DMS 273 treated with DMSO at 0.1 percent for 48 hours (cell line): ENCODE measurements around the gene PLCE1.
"Not testable (repeated sequence)": the region's sequence is repeated elsewhere in the genome, so short reads cannot be mapped to it uniquely, and the experiment has no call there.

Experiments used
- DNase-seq: peaks from one replicate; lab custom pipeline; 2025; lab: John Stamatoyannopoulos, UW

The PLCE1 gene

DNA sequence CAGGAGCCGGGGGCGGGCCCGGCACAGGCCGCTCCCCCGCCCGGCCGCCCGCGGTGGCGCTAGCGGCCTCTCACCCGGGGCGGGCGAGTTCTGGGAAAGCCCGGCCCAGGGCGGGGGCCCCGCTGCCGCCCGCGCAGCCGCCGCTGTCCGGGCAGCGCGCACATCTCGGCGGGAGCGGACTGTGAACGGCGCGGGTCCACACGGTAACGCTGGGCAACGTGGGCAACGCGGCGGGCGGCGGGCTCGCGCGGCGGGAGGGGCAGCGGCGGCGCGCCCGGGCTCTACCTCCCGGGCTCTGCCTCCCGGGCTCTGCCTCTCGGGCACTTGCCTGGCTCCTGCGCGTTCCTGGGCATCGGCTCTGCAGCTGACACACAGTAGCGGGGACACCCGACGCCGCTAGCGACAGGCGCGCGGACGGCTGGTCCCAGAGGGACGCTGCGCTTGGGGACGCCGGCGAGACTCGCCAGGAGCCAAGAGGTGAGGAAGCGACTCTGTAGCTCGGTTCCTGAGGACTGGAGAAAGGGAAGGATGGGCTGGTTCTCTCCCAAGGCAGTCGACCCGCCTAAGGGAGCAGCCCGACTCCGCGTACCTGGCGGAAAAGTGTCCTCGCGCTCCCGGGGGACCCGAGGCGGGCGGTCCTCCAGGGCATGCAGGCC lies at the start of gene PLCE1:
TSS of gene PLCE1 (plus strand) at position 150 of the 656 bp plus-strand sequence. CDS start 37,116 bp downstream, outside the sequence.
- DNase-seq, result no peak

DNA sequence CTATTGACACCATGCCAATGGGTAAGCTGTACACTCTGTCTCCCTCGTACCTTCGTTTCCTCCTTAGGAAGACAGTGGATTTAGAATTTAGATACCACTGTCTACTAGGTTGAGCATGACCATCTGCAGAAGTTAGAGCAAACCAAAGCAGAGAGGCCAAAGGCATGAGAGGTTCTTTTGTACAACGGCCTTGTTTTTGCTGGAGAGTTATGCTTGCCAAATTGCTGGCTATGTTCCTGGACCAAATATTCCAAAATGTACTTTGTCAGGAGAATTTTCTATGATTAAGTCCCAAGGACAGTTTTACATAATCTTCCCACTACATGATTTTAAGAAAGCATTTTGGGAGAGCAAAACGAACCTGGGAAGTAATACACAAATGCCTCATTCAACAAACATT lies 47.9 kb upstream of the PLCE1 start:
- DNase-seq, result no peak

DNA sequence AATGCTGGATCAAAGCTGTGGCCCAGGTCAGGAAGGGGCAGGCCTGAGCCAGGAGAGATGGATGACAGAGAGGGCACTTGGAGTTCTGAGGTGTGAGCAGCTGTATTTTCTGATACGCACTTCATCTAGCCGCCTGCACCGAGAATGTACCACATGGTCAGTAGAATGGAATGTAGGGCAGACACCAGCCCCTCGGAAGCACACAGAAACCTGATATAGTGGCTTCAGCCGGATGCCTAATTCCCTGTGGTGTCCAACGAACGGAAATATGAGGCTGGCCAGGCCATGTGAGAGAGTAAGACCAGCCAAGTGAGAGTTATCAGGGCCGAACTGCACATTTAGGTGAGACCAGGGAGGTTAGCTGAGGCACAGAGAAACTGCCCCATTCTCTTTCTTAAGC lies 46.7 kb upstream of the PLCE1 start:
- DNase-seq, result peak; percentile 29

DNA sequence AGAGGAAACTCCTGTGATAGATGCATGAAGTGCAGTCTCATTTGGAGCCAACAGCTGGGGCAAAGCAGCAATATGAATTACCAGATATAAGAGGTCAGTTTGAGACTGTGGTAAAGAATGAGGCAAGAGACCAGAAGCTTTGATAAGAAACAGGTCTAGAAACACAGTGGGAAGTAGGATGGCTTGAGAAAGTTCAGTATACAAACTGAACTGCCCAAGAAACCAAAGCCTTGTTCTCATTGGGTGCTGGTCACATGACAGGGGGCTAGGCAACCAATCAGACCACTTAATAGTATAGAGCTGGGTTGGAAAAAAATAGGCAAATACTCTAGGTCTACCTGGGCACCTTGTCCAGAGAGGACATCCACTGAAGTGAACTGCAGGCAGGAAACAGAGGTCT lies 46.2 kb upstream of the PLCE1 start:
- no peak for DNase-seq

DNA sequence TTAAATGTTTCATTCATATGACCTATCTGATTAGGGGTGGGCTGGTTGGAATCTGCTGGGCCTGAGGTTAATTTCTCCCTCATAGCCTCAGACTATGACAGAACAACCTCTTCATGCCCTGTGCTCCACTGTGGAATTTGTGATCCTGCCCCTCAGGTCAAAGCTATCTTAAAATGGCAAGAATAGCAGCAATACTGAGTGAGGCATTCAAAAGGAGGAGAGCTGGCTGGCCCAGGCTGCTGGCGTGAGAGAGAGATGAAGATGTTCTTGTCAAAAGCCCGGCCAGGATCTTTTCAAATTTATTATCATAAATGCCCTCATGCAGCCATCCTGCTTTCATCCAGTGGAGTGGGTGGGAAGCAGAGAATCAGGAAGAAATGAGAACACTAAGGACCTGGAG lies 41.8 kb upstream of the PLCE1 start:
- no peak for DNase-seq

- no peak for DNase-seq
These were observed 39.4 kb upstream of the PLCE1 start for GRCh38 chr10:93954299-93954698.

GRCh38 chr10:93954726-93955363 lies 38.9 kb upstream of the PLCE1 start:
- DNase-seq, result no peak

- DNase-seq, result no peak
These were observed 34.9 kb upstream of the PLCE1 start for GRCh38 chr10:93958834-93959233.

DNA sequence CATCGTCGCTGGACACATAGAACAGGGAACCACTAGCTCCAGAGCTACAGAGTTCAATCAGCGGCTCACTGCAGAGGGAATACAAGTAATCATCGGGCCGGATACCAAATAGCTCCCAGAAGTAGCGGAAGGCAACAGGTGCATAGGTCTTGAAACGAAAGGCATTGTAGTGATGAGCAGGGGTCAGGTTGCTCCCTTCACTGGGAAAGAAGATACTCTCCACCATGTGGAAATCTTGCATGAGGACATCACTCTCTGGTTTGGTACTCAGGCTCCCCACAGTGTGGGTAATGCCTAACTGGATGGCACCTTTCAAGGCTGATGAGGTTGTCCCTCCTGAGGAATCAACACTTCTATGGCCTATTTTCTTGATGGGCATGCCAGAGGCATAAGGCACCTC lies 32.7 kb upstream of the PLCE1 start:
- not testable (repeated sequence) for DNase-seq

DNA sequence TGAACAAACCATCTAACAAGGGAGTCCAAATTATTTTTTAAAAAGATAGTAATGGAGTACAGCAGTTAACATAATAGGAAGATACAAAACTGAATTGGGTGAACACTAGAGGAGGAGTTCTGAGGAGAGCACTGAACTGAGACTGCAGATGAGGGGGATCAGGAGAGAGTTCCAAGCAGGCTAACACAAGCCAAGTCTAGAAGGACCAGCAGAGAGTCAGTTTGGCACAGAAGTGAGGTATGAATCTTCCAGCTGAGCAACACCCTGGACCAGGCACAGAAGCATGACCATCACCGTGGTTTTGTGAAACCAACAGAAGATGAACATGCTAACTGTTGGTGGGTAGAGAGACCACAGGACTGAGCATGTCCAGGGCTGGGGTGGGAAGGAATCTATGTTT lies 30.8 kb upstream of the PLCE1 start:
- DNase-seq, result no peak

DNA sequence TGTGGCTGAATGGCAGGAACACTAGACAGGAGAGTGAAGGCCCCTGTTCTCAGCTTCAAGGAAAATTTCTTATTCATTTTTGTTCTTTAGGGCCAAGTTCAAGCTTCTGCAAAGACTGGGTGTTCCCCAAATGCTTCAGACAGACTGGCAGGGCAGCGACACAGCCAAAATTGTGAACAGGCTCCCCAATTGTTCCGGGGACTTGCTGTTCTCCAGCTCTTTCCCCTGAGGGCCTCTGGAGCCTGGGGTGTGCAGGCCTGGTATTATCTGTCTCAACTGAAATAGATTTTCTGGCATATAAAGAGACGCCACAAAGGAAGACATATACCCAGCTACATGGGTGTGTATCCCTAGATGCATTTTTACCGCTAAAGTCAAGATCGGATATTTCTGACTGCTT lies 30.3 kb upstream of the PLCE1 start:
- DNase-seq, result no peak

GRCh38 chr10:93965911-93966310 lies 27.8 kb upstream of the PLCE1 start:
- DNase-seq, result no peak

DNA sequence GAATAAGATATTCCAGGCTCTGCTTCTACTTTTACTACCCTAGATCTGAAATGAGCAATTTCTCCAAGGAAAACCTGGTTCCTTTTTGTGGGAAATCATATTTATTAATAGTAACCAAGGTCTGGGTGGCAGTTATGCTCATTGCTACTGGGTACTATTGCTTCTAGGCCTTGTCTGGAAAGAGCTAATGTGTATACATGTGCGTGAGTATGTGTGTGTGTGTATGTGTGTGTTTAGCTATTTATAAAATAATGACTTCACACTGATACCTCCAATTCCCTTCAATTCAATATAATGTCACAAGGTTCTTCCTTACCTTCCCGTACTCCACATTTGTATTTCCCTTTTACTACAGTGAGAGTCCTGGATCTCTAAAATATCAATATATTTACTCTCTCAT lies 26.0 kb upstream of the PLCE1 start:
- DNase-seq, result no peak

- DNase-seq, result no peak
These were observed 25.2 kb upstream of the PLCE1 start for GRCh38 chr10:93968540-93968945.

DNA sequence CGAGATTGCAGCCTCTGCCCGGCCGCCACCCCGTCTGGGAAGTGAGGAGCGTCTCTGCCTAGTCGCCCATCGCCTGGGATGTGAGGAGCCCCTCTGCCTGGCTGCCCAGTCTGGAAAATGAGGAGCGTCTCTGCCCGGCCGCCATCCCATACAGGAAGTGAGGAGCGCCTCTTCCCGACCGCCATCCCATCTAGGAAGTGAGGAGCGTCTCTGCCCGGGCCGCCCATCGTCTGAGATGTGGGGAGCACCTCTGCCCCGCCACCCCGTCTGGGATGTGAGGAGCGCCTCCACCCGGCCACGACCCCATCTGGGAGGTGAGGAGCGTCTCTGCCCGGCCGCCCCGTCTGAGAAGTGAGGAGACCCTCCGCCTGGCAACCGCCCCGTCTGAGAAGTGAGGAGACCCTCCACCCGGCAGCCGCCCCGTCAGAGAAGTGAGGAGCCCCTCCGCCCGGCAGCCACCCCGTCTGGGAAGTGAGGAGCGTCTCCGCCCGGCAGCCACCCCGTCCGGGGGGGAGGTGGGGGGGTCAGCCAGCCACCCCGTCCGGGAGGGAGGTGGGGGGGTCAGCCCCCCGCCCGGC lies 23.2 kb upstream of the PLCE1 start:
- DNase-seq, result not testable (repeated sequence)

GRCh38 chr10:93973748-93974445 lies 19.8 kb upstream of the PLCE1 start:
- no peak for DNase-seq

DNA sequence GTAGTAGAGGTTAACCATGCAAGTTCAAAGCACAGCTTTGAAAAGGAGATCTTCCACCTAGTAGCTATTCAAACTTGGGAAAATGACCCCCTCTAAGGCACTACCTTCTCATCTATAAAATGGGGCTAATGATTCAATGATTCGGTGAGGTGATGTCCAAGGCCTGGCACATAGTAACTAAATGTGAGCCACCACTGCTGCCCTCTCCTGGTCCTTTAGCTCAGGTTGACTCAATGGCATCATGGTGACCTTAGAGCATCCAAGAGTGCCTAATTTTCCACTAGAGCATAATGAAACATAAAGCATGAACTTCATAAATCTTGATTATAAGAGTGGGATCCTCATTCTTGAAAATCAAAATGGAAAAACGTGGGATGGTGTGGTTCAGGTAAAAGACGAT lies 16.3 kb upstream of the PLCE1 start:
- DNase-seq, result no peak

- DNase-seq, result no peak
These were observed 13.2 kb upstream of the PLCE1 start for GRCh38 chr10:93980486-93980885.

- no peak for DNase-seq
These were observed 2.6 kb upstream of the PLCE1 start for GRCh38 chr10:93991114-93991513.

DNA sequence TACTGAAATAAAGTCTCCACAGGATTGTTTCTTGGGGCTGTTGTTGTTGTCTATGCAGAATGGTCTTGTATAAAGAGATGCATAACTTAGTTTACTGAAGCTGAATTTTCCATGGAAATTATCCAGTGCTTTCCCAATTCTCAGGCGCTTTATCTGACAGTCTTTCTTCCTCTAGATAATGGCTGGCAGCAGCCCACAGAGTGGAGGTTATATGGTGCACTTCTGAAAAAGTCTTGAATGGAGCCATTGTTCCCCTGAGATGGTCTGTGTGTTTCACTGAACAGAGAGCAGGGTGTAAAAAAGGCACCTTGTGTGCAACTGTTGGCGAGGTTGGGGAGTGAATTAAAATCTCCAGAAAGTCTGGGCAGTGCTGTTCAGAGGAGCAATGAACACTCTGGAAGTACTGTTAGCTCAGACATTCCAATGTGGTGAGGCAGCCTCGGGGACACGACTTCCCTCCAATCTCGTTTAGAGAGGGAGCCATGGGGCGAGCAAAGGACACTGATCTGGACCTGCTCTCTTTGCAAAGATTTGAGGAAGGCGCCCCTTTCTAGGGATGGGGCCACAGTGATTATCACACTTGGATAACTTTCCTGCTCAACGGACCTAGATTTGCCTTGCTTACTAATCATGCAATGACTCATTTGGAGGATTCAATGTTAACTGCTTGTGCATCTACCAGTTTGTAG lies 2.0 kb upstream of the PLCE1 start:
- DNase-seq, result no peak

DNA sequence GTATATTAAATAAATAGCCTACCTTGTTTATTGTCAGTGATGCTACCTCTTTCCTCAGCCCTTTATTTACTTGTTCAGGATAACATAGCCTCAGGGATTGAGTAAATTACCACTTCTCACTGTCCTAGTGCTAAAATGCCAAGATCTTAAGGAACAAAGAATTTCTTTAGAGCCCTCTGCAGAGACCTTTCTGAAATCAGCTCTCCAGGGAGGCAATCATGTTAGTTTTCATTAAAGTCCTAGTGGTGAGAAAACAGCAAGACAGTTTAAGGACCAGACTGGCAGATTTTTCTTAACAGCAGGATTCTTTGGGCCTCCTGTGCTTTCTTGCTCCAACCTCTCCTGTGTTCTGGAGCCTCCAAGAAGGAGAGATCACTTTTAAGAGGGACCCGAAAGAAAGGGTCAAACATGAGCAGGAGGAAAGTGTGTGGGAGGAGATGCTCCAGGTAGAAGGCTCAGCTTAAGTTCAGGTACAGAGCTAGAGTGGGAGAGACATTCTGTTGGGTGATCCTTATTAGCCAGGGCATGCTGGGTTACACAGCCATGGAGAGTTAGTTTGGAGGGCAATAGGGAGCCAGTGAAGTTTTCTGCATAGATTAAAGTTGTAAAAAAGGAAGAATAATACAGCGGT lies 1.2 kb upstream of the PLCE1 start:
- peak; percentile 6 for DNase-seq

GRCh38 chr10:93993414-93993781 lies 333 bp upstream of the PLCE1 start:
- no peak for DNase-seq
